Measurements from ENCODE around the gene MEGF6.

DNA sequence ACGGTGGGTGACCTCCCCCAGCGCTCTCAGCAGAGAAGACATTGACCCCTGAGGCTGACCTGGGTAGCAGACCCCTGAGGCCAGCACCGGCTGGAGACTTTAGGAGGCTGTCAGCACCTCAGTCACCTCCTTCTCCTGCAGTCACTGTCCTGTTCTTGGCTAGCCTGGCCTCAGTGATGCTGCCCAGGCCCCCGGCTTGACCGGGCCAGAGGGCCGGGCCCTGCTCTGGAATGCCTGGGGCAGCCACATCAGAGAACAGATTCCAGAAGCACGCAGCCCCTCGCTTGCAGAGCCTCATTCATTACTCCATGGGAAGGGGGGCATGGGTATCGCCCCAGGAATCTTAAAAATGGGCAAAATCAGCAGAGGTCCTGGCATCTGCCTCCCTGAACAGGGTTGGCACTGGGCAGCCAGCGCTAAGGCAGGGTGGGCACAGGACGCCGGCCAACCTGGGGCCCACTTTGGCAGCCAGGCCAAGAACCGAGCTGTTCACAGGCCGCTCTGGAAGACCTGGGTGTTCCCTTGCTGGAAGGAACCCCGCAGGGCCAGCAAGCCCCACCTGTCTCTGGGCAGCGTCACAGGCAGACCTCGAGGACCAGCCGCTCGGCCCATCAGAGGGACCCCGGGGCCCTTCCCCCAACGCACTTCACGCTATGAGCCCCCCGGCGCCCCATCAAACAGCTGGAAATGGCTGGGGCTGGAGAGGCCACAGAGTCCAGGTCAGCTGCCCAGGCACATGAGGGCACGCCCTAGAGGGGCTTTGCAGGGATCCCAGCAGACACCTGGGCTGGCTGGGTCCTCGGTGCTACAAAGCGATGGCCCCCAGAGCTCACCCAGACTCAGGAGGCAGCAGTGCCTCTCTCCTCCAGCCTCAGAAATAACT lies 45.1 kb downstream of the MEGF6 start:
- no peak for TF ChIP-seq POLR2A (IDR thresholded peaks at IDR 0.05; ENCODE audit: low read depth, low read length)
- no peak for TF ChIP-seq POLR2AphosphoS5 (IDR thresholded peaks at IDR 0.05; ENCODE audit: low read depth, low read length)
